IPS-NIHi7 (cell line): ENCODE measurements around the gene LGALS9.
"Not testable (repeated sequence)": the region's sequence is repeated elsewhere in the genome, so short reads cannot be mapped to it uniquely, and the experiment has no call there.

Experiments
- DNase-seq: peaks from one replicate; pipeline ENCODE4 v3.0.0; 2012; ENCODE audit warnings: mixed read lengths; ENCODE audit errors: extremely low spot score

Gene LGALS9

DNA sequence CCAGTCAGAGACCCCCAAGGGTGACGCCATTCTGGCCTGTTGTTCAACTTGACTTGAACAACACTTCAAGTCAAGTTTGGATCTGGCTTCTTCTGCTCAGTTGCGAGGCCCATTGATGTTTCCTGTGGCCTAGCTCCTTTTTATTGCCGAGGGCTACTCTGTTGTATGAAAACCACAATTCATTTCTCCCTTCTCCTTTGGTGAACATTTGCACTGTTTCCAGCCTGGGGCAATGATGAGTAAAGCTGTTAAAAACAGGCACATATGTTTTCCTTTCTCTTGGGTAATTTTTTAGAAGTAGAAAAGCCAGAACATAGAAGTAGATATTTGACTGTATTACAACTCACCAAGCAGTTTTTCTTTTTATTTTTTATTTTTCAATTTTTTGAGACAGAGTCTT, 1.7 kb upstream of the LGALS9 start:
- not testable (repeated sequence) for DNase-seq

DNA sequence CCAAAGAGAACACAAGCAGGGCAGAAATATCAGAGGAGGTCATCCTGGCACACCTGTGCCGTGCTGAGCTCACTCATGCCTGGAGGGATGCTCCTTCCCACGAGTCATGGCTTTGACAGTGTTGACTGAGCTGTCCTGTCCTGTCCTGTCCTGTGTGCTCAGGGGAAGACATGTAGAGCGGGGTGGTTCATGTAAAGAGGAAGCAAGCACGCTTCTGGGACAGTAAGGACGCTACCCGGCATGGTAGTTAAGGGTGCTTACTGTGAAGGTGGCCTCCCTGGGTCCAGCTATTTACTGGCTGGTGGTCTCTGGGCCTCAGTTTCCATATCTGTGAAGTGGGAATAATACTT, 398 bp downstream of the LGALS9 start:
- no peak for DNase-seq

- DNase-seq: no peak
Measured at GRCh38 chr17:27631897-27632725, 1.1 kb downstream of the LGALS9 start.

GRCh38 chr17:27632766-27633165, 1.8 kb downstream of the LGALS9 start:
- not testable (repeated sequence) for DNase-seq

GRCh38 chr17:27633312-27634025, 2.5 kb downstream of the LGALS9 start:
- DNase-seq: no peak

- no peak for DNase-seq
Measured at GRCh38 chr17:27634026-27634335, 3.0 kb downstream of the LGALS9 start.

DNA sequence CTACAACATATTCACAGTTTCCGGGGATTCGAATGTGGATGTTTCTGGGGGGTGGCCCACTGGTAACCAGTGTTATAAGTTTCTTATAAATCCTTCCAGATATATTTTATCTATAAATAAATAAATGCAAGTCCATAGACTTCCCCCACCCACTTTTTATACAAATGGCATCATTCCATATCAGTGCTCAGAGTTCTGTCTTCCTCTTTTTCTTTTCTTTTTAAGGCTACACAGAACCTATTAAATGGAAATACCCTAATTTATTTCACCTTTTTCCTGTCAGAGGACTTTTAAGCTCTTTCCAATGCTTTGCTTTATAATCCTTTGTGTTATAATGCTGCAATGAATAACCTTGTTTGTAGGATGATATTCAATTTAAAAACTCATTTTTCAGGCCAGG, 3.8 kb downstream of the LGALS9 start:
- no peak for DNase-seq

GRCh38 chr17:27635275-27635823, 4.4 kb downstream of the LGALS9 start:
- DNase-seq: no peak

GRCh38 chr17:27636005-27636520, 5.1 kb downstream of the LGALS9 start:
- not testable (repeated sequence) for DNase-seq

- DNase-seq: not testable (repeated sequence)
Measured at GRCh38 chr17:27637818-27638217, 6.8 kb downstream of the LGALS9 start.

DNA sequence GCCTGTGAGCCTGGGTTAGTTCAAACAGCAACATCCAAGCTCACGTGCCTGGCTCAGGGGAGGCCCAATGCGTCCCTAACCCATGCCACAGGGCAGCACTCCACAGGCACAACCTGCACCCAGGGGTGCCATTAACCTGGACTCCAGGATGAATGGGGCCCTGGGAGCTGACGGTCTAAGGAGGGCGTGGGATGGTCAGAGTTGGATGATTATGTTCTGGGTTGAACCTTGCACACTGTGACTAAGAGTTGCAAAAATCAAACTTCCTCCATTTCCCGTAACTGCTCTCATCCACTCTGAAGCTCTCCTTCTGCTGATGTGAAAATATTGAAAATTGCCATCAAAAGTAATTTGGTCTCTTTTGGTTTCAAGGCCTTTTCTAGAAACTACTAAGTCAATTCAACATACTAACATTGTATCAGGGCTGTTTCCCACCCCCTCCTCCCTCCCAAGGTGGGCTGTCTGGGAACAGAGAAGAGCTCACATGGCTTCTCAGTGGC, 7.5 kb downstream of the LGALS9 start:
- DNase-seq: not testable (repeated sequence)

DNA sequence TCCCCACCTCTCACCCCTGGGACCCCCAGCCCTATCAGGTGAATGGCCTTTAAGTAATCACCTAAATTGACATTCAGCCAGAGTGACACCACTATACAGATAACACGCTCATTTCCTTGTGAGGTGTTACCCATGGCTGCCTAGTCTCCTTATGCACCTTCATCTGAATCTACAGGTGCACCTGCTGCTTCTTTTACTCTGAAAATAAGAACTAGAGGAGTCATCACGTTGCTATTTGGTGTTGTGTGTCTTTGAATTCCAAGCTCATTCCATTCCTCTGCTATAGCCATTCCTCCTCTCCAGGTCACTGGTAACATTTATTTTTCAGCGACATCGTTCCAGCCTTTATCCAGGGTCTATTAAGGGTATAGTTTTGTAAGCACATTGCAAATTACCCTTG, 9.8 kb downstream of the LGALS9 start:
- no peak for DNase-seq

DNA sequence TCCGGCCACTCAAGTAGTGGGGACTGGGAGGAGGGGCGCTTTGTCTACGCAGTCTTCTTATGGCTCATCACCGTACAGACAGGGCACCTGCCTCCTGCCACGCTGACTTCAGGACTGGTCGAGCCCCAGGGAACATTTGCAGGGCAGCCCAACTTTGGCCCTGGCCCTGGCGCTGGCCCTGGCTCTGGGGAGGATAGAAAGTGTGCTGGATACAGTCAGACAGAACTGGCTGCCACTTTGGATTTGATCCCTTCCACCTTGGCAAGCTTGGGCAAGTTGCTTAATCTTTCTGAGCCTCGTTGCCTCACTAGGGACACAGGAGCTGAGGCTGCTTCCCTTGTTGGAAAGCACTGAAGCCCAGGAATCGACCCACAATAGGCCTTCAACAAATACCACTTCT, 13.6 kb downstream of the LGALS9 start:
- DNase-seq: no peak

GRCh38 chr17:27645621-27646020, 14.6 kb downstream of the LGALS9 start:
- DNase-seq: not testable (repeated sequence)

DNA sequence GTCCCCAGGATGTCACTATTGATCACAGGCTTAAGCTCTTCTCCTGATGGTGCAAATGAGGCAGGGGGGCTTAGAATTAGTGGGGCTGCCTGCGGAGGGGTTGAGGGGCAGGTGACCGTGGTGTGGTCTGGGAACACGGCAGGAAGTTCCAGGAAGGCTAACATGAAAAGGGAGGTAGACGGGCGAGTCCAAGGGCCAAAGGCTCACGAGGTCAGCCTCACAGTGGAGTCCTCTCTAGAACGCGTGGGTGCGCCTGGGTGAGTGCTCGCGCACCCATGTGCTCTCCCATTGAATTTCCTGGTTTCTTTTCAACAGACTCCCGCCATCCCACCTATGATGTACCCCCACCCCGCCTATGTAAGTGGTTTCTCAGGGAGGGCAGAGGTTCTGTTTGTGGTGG, 15.2 kb downstream of the LGALS9 start:
- DNase-seq: no peak

- no peak for DNase-seq
Measured at GRCh38 chr17:27647765-27648164, 16.8 kb downstream of the LGALS9 start.

- not testable (repeated sequence) for DNase-seq
Measured at GRCh38 chr17:27649111-27649571, 18.2 kb downstream of the LGALS9 start.

GRCh38 chr17:27649929-27650328, 18.9 kb downstream of the LGALS9 start:
- DNase-seq: no peak

- DNase-seq: no peak
Measured at GRCh38 chr17:27650836-27651235, 19.8 kb downstream of the LGALS9 start.

DNA sequence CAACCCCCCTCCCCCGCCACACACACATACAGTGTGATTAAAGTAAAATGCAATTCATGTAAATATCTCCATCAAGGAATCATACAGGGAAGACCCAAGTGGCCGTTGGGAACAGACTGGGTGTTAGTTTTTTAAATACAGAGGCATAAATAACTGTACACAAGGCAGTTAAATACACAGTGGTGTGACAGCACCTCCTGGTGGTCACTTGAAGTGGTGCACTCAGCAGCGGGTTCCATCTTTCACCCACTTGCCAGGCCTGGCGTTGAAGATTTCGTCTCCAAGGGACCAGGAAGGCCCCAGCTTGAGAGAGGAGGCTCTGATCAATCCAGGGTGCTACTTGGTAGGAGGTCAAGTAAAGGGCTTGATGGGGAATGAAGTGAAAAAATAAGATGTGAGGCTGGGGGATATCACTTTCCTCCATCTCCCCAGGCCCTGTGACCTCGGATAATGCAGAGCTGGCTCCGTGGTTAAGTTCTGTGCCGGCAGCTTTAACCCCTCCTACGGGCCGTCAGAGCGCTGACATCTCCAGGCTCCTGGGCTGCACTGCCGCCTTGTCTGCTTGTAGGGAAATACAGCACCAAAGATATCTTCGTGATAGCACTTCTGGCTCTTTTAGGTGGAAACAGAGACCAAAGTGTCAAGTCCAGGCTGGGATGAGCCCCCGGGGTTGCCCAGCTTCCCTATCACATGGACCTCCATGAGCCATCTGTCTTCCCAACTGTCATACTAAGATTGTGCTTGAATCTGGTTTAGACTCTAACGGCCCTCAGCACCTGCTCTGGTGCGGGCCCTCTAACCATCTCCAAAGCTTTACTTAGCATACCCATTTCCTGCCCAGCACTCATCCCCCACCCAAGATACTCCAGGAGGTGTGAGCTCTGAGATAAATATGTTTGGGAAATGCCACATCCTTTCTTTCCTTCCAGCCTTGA, 20.7 kb downstream of the LGALS9 start:
- no peak for DNase-seq

DNA sequence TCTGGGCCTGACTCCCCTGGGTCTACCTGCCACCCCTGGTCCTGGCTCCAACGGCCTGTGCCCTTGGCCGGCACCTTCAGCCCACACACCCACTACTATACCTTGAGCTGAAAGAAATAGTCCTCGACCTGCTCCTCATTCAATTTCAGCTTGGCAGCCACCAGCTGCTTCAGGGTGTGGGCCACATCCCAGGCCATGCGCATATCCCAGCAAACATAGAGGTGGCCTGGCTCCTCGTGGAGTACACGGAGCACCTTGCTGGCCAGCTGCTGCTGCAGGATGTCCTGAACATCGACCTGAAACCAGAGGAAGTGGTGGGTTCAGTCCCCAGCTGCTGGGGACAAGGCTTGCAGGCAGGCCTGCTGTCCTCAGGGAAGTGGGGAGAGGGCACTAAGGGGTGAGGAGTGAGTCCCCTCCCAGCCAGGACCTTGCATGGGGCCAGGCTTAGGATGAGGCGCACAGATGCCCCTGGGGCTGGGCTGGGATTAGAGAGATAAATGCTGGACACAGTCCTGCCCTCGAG, 22.5 kb downstream of the LGALS9 start:
- not testable (repeated sequence) for DNase-seq
